ENCODE results near the gene LCMT2. TPM values are rescaled to one million over a fixed set of nuclear protein-coding genes. Genes with fewer than 3 reads are reported as not detected.

Gene LCMT2
- total and polyA plus RNA-seq, 8 donors: 6.9 to 10.9 (median 9.0) TPM

DNA sequence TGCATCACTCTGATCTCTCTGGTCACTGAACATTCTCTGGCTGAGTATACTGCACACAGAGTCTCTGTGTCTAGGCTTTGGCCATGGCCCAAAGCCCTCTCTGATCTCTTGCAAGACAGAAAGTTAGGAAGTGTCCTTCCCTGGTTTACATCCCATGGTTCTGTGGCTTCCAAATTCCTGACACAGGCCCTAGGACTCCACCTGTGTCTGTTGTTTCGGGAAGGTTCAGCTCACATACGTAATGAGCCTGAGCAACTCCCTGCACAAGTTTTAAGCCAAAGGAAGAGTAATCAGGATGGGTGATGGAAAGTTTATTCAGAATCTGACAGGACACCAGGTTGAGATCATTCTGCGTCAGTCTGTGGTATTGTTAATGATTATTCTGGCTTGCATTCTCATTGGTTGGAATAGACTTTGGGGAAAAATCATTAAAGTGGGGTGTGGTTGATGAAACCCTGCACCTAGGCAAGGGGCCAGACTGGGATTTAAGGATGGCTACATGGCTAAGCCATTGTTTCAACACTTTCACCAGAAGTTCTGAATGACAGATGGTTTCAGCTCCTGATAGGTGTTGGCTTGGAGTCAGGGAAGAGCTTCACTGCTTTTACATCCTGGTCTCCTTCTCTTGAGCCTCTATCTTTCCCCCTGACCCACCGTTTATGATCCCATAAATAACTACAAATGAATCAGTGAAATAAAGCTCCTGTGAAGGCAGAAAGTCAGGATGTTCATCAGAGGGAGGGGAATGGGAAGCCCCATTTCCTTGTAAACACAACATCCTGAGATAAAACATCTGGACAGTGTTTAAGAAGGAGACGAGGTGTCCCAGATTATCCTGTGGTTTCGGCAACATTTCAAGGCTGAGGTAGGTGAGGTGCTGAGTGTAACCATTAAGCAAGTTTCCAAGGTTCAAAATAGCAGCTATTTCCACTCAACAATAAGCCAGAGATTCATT is 14.1 kb downstream of the LCMT2 start:
- Histone ChIP-seq H3K36me3 (no peaks in the 10 kb centered on the region), H3K9me3 (no peaks in the 10 kb centered on the region), H3K27me3 (peaks cover 0 to 11% of the 10 kb centered on the region in 2 donors), H3K4me3 (no peak overlapping the region), H3K4me1 (no peaks in the 10 kb centered on the region), H3K27ac (no peak overlapping the region)
- no peak for DNase-seq
- TF ChIP-seq CTCF (IDR thresholded peaks at IDR 0.05): no peak
- intact Hi-C loops (cut with DNase I): no loop called here
- ATAC-seq: no peak

GRCh38 chr15:43314171-43314570 is 16.2 kb downstream of the LCMT2 start:
- Histone ChIP-seq H3K27ac (no peak overlapping the region), H3K4me1 (no peaks in the 10 kb centered on the region), H3K4me3 (no peak overlapping the region), H3K27me3 (peaks cover 0 to 31% of the 10 kb centered on the region in 2 donors), H3K9me3 (no peaks in the 10 kb centered on the region), H3K36me3 (no peaks in the 10 kb centered on the region)
- DNase-seq (no peak), ATAC-seq (no peak)
- TF ChIP-seq CTCF (IDR thresholded peaks at IDR 0.05): no peak
- intact Hi-C loops (cut with DNase I): no loop called here

- ATAC-seq: no peak
These were observed 18.0 kb downstream of the LCMT2 start for GRCh38 chr15:43312378-43312777.

DNA sequence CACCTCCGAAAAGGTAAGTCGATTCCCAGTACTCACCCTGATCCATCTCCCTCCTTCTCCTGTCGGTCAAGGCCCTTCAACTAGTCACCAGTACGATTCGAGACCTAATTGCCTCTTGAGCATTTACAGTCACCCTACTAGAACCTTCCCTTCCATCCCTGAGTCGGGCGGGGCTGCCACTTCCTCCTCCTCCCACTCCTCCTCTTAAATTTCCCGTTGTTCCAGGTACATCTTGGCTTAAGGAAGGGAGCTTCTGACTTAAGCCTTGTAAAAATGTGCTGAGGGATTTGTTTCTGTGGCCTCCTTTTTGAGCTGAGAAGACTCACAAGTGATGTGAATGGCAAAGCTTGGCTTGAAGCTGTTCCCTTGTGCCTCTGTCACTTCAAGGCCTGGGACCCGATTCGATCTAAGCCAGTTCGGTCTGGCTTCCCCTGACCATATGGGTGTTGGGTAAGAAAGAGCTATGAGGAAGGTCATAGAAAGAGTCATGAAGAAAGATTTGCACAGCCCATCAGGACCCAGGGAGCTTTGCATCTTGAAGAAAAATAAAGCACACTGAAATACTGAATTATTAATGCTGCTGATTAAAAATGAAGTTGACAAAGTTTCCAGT is 28.1 kb downstream of the LCMT2 start, which contains the start of gene TGM7:
TSS of gene TGM7 (minus strand) at position 51 of the 613 bp plus-strand sequence.
- Histone ChIP-seq H3K9me3 (no peaks in the 10 kb centered on the region), H3K4me1 (no peaks in the 10 kb centered on the region), H3K36me3 (no peaks in the 10 kb centered on the region), H3K4me3 (no peak within 1 kb of the TSS), H3K27ac (no peak within 1 kb of the TSS), H3K27me3 (peaks cover 0 to 23% of the 10 kb centered on the region in 2 donors)
- no peak for TF ChIP-seq CTCF (IDR thresholded peaks at IDR 0.05)
- no peak for DNase-seq
- no peak for ATAC-seq
- intact Hi-C loops (cut with DNase I): no loop called here

More at GRCh38 chr15:43312378-43312777, 18.0 kb downstream of the LCMT2 start:
- H3K27me3 ChIP-seq: peaks cover 0 to 49% of the 10 kb centered on the region in 2 donors
- no peak for DNase-seq
- H3K4me3 ChIP-seq: no peak overlapping the region
- TF ChIP-seq CTCF (IDR thresholded peaks at IDR 0.05): no peak
- no peaks in the 10 kb centered on the region for H3K4me1 ChIP-seq
- H3K36me3 ChIP-seq: no peaks in the 10 kb centered on the region
- H3K27ac ChIP-seq: no peak overlapping the region
- intact Hi-C loops (cut with DNase I): no loop called here
- H3K9me3 ChIP-seq: no peaks in the 10 kb centered on the region

GRCh38 chr15:43299884-43300283 is 30.5 kb downstream of the LCMT2 start:
- H3K36me3 ChIP-seq: no peaks in the 10 kb centered on the region
- intact Hi-C loops (cut with DNase I): no loop called here
- TF ChIP-seq CTCF (IDR thresholded peaks at IDR 0.05): no peak
- H3K4me1 ChIP-seq: no peaks in the 10 kb centered on the region
- H3K4me3 ChIP-seq: no peak overlapping the region
- H3K9me3 ChIP-seq: no peaks in the 10 kb centered on the region
- ATAC-seq (no peak), DNase-seq (no peak)
- peaks cover 0 to 19% of the 10 kb centered on the region in 2 donors for H3K27me3 ChIP-seq
- no peak overlapping the region for H3K27ac ChIP-seq
